ENCODE data around the gene JARID2. TPM values are rescaled to one million over a fixed set of nuclear protein-coding genes. Genes with fewer than 3 reads are reported as not detected.

JARID2 gene
- total and polyA plus RNA-seq, 2 of the 8 experiments (the other 6 are each of a cell fraction or from before 2014, with no cell fraction given): 60.1 to 239 TPM

DNA sequence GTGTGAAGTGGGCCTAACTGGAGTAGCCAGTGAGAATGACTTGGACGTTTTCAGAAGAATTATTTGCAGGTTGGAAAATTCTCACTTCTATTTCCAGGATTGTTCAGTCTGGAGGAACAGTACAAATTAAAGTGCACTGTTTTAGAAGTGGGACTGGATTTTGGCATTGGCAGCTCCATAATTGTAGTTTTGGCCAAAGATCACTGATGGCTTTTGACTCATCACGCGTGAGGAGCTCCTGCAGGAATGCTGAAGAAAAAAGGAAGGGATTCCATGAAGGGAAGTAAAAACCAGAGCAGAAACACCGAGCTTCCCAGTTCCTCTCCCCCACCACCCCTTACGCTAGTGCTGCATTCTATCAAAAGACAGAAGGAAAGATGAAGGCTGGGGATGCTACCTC is 103.5 kb downstream of the JARID2 start:
- Histone ChIP-seq H3K4me1 (replicated peaks in 1 of 4; ENCODE audit: control insufficient read depth in 3 of 4, insufficient read depth in 4 of 4, low read length in 3 of 4) (peaks cover 12 to 30% (median 22%) of the 10 kb centered on the region in 4 experiments; a peak in 6 of 7 replicates), H3K4me3 (ENCODE audit: extremely low read depth in 1 of 4, insufficient read depth in 2 of 4, low read depth in 3 of 4, low read length in 4 of 4) (no peak overlapping the region), H2AFZ (ENCODE audit: low read length) (no peak overlapping the region), H3K18ac (ENCODE audit: extremely low read depth, low read length) (no peak overlapping the region), H3K79me1 (ENCODE audit: low read depth, low read length) (peaks cover 12% of the 10 kb centered on the region), H2BK20ac (ENCODE audit: low read length) (no peak overlapping the region), H3K9ac (replicated peaks in 1 of 4; ENCODE audit: extremely low read depth in 1 of 4, low read depth in 3 of 4, low read length in 3 of 4) (no peak overlapping the region), H4K91ac (replicated peaks; ENCODE audit: insufficient read length, low read length) (no peak overlapping the region), H3K27me3 (replicated peaks in 1 of 4; ENCODE audit: control insufficient read depth in 3 of 4, extremely low read depth in 1 of 4, insufficient read depth in 3 of 4, low read length in 3 of 4) (no peaks in the 10 kb centered on the region), H4K5ac (ENCODE audit: insufficient read length, low read depth, low read length) (no peak overlapping the region), H3K27ac (ENCODE audit: low read depth, low read length) (no peak overlapping the region), H2BK120ac (replicated peaks; ENCODE audit: low read depth, low read length) (no peak overlapping the region), H3K56ac (replicated peaks; ENCODE audit: insufficient read length, low read depth, low read length) (no peak overlapping the region), H3K4me2 (ENCODE audit: insufficient read depth in 1 of 2, low read depth in 2 of 2, low read length in 2 of 2) (peak overlapping the region in 1 of 2 experiments; percentile 3; a peak in 1 of 4 replicates), H2BK5ac (ENCODE audit: low read depth, low read length) (no peak overlapping the region), H3K23ac (ENCODE audit: insufficient read length) (no peak overlapping the region), H2BK12ac (ENCODE audit: low read depth, low read length) (no peak overlapping the region), H3K79me2 (ENCODE audit: control insufficient read depth in 1 of 2, insufficient read depth in 2 of 2, low read length in 2 of 2) (peaks cover 85 to 100% of the 10 kb centered on the region in 2 experiments), H4K20me1 (replicated peaks in 1 of 2; ENCODE audit: control insufficient read depth in 1 of 2, insufficient read depth in 2 of 2, low read length in 2 of 2) (peaks cover 51 to 78% of the 10 kb centered on the region in 2 experiments), H3K4ac (replicated peaks; ENCODE audit: insufficient read length, low read depth, low read length) (no peak overlapping the region), H4K8ac (ENCODE audit: extremely low read depth, insufficient read depth, low read length) (no peak overlapping the region), H2AK5ac (ENCODE audit: low read depth, low read length) (no peak overlapping the region), H3K36me3 (ENCODE audit: control insufficient read depth in 2 of 4, insufficient read depth in 4 of 4, low read length in 3 of 4) (peaks cover 0 to 4% (median 0%) of the 10 kb centered on the region in 4 experiments; a peak in 2 of 8 replicates), H2BK15ac (ENCODE audit: low read length) (no peak overlapping the region), H3K14ac (ENCODE audit: insufficient read length) (no peak overlapping the region), H3K9me3 (ENCODE audit: insufficient read depth in 2 of 2, low read depth in 1 of 2, low read length in 1 of 2) (no peaks in the 10 kb centered on the region), H3K23me2 (ENCODE audit: low read depth, low read length) (no peaks in the 10 kb centered on the region)
- no peak for FAIRE-seq
- no peak for TF ChIP-seq SIX5 (IDR thresholded peaks at IDR 0.05; ENCODE audit: low read depth, low read length)
- TF ChIP-seq RXRA (IDR thresholded peaks at IDR 0.05; ENCODE audit: insufficient read depth, low read depth, low read length): no peak
- TF ChIP-seq SRF (IDR thresholded peaks at IDR 0.05; ENCODE audit: low read depth, low read length): no peak
- TF ChIP-seq PHF8 (conservative IDR thresholded peaks at IDR 0.05; ENCODE audit: low read depth, low read length): no peak
- no peak for TF ChIP-seq POLR2AphosphoS5 (IDR thresholded peaks at IDR 0.05; ENCODE audit: low read depth, low read length)
- TF ChIP-seq SP4 (IDR thresholded peaks at IDR 0.05; ENCODE audit: low read length): no peak
- no peak for TF ChIP-seq FOSL1 (IDR thresholded peaks at IDR 0.05; ENCODE audit: insufficient read depth, low read depth, low read length)
- TF ChIP-seq BCL11A (IDR thresholded peaks at IDR 0.05; ENCODE audit: low read depth in 2 of 2, low read length in 2 of 2): no peak
- no peak for TF ChIP-seq TBP (IDR thresholded peaks at IDR 0.05; ENCODE audit: low read depth, low read length)
- TF ChIP-seq GTF2F1 (IDR thresholded peaks at IDR 0.05; ENCODE audit: borderline replicate concordance, low read depth, low read length): no peak
- TF ChIP-seq JUND (IDR thresholded peaks at IDR 0.05; ENCODE audit: low read length): no peak
- 86% methylated on average over 5 of the region's 5 CpGs; no CpG with 5 or more reads in 1 of the 2 experiments for WGBS, 2 experiments (ENCODE audit: extremely low coverage in 1 of 2, insufficient coverage in 1 of 2, insufficient read length in 1 of 2, insufficient replicate concordance in 2 of 2, low coverage in 1 of 2, low lambda C conversion rate in 2 of 2, missing lambda C conversion rate in 1 of 2)
- no peak for DNase-seq (ENCODE audit: low read depth in 1 of 2, low spot score in 2 of 2)
- ChIA-PET CTCF (ENCODE audit: partially characterized antibody) (interaction anchor here (1.2 to 2.7 kb wide), 2 partner anchors 13 to 40 kb away, joined by 4 to 9 read pairs; no protein-coding TSS in a partner anchor), POLR2A (ENCODE audit: partially characterized antibody) (interaction anchor here (0.8 to 2.1 kb wide), 5 partner anchors 9 to 81 kb away, joined by 3 to 7 read pairs (median 5); no protein-coding TSS in a partner anchor)
